Subcutaneous adipose tissue (tissue), 4 donors: ENCODE data around the gene PGM2L1. TPM values are rescaled to one million over a fixed set of nuclear protein-coding genes. Genes with fewer than 3 reads are reported as not detected.

Experiments used
- CTCF ChIP-seq: fragments of 450-650 bp; IDR thresholded peaks from one replicate; pipeline ENCODE4 v1.5.1; 2016; ENCODE audit warnings: low read depth, mild to moderate bottlenecking, control low read depth, antibody characterized with exemption, moderate library complexity
- total RNA-seq, 4 donors: library from RNA; depleted of rRNA; stranded (reverse); fragments of >200 nt; gene quantifications; one replicate each; pipeline ENCODE4 v1.1.0, GENCODE V29; 2016

Gene PGM2L1
- total RNA-seq, 4 donors from 2014 or later = 2.1 to 8.7 (median 3.8) TPM

DNA sequence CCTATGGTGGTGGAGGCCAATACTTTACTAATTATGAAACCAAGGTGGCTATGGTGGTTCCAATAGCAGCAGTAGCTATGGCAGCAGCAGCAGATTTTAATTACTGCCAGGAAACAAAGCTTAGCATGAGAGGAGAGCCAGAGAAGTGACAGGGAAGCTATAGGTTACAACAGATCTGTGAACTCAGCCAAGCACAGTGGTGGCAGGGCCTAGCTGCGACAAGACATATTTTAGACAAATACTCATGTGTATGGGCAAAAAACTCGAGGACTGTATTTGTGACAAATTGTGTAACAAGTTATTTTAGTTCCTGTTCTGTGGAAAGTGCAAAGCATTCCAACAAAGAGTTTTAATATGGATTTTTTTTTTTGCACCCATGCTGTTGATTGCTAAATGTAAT is 42.6 kb downstream of the PGM2L1 start:
- TF ChIP-seq CTCF = no peak

GRCh38 chr11:74354036-74354435 is 44.2 kb downstream of the PGM2L1 start:
- no peak for TF ChIP-seq CTCF

GRCh38 chr11:74347381-74347780 is 50.9 kb downstream of the PGM2L1 start:
- no peak for TF ChIP-seq CTCF

GRCh38 chr11:74345420-74345819 is 52.8 kb downstream of the PGM2L1 start:
- TF ChIP-seq CTCF = no peak

DNA sequence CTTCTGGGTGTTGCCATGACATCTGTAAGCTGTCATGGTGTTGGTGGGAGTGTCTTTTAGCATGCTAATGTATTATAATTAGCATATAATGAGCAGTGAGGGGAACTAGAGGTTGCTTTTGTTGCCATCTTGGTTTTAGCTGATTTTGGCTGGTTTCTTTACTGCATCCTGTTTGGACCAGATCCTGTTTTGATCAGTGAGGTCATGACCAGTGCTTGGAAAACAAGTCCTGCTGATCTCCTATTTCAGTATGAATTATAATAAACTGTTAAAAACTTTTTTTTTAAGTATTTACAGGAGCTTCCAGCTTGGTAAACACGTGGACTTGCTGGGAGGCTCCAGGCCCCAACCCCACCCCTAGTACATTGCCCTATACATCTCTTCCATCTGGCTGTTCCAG is 56.3 kb downstream of the PGM2L1 start:
- no peak for TF ChIP-seq CTCF

DNA sequence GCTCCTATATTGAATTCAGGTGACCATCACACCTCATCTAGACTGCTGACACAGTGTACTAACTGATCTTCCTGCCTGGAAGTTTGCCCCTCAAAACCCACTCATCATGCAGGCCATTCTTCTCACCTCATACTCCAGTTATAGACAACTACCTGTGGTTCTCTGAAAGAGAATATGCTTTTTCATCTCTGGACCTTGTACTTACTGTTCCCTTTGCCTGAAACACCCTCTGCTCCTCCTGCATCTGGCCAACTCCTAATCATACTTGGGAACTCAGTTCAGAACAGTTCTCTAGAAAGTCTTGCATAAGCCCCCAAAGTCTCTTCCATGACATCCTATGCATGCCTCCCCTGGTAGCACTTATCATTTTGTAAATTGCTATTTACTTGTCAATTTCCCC is 58.6 kb downstream of the PGM2L1 start:
- TF ChIP-seq CTCF = no peak

GRCh38 chr11:74338963-74339362 is 59.3 kb downstream of the PGM2L1 start:
- TF ChIP-seq CTCF = no peak
